Lower leg skin (tissue), 4 donors: ENCODE measurements around the gene SLFN12L. TPM values are rescaled to one million over a fixed set of nuclear protein-coding genes. Genes with fewer than 3 reads are reported as not detected.

Experiments
- DNase-seq, 2 donors: peaks; one replicate each; pipeline ENCODE4 v3.0.0-alpha.2; 2019; ENCODE audit warnings: low spot score in 2 of 2
- H3K4me3 ChIP-seq: fragments of 200-600 bp; sonication (generic); 2 replicates; pipeline ENCODE4 v1.5.1; 2017; ENCODE audit warnings: mild to moderate bottlenecking, low read depth; ENCODE audit not compliant: poor library complexity, severe bottlenecking
- POLR2A ChIP-seq, 2 donors: fragments of 450-650 bp; IDR thresholded peaks; one replicate each; pipeline ENCODE4 v1.6.1; 2016 to 2017; ENCODE audit warnings: antibody characterized with exemption in 2 of 2, mild to moderate bottlenecking in 1 of 2, moderate library complexity in 1 of 2
- WGBS, 2 donors: methylation state at CpG; one replicate each; pipeline ENCODE4 v1.1.5; 2018; 5-methylcytosine and 5-hydroxymethylcytosine counted together
- intact Hi-C: fragments of 100-400 bp; cut with DNase I; formaldehyde crosslinking; loops from one replicate; pipeline ENCODE4 v1.15.0; 2023; ENCODE audit warnings: low total_unique reads
- total RNA-seq, 4 donors: library from RNA; depleted of rRNA; stranded (reverse); fragments of >200 nt; gene quantifications; one replicate each; pipeline ENCODE4 v1.1.0, GENCODE V29; 2016
- TF ChIP-seq, protein P1 (sequence below), 3 donors: fragments of 450-650 bp; IDR thresholded peaks; one replicate each; pipeline ENCODE4 v1.5.1; 2016; ENCODE audit warnings: antibody characterized with exemption in 3 of 3, mild to moderate bottlenecking in 3 of 3, moderate library complexity in 2 of 3

Gene SLFN12L
- total RNA-seq, 4 donors from 2014 or later, result 0.12 to 0.80 (median 0.46) TPM

DNA sequence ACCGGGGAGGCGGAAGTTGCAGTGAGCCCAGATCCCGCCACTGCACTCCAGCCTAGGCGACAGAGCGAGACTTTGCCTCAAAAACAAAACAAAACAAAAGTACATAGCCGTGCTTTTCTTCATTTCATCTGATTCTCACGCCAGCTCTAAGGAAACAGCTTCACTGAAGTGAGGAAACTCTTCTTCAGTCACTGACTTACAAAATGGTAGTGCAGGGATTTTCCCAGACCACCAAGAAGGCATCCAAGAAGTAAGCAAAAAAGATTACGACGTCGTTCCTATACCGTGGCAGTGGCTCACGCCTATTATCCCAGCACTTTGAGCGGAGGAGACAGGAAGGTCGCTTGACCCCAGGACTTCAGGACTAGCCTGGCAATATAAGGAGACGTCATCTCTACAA lies 48.5 kb downstream of the SLFN12L start:
- 33 to 43% methylated on average over 15 of the region's 15 CpGs for WGBS, 2 donors
- no peak overlapping the region for H3K4me3 ChIP-seq
- DNase-seq, result no peak
- intact Hi-C loops, result no loop called here
- TF ChIP-seq, protein P1, sequence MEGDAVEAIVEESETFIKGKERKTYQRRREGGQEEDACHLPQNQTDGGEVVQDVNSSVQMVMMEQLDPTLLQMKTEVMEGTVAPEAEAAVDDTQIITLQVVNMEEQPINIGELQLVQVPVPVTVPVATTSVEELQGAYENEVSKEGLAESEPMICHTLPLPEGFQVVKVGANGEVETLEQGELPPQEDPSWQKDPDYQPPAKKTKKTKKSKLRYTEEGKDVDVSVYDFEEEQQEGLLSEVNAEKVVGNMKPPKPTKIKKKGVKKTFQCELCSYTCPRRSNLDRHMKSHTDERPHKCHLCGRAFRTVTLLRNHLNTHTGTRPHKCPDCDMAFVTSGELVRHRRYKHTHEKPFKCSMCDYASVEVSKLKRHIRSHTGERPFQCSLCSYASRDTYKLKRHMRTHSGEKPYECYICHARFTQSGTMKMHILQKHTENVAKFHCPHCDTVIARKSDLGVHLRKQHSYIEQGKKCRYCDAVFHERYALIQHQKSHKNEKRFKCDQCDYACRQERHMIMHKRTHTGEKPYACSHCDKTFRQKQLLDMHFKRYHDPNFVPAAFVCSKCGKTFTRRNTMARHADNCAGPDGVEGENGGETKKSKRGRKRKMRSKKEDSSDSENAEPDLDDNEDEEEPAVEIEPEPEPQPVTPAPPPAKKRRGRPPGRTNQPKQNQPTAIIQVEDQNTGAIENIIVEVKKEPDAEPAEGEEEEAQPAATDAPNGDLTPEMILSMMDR (IDR thresholded peaks at IDR 0.05), result no peak
- no peak for TF ChIP-seq POLR2A (IDR thresholded peaks at IDR 0.05)

DNA sequence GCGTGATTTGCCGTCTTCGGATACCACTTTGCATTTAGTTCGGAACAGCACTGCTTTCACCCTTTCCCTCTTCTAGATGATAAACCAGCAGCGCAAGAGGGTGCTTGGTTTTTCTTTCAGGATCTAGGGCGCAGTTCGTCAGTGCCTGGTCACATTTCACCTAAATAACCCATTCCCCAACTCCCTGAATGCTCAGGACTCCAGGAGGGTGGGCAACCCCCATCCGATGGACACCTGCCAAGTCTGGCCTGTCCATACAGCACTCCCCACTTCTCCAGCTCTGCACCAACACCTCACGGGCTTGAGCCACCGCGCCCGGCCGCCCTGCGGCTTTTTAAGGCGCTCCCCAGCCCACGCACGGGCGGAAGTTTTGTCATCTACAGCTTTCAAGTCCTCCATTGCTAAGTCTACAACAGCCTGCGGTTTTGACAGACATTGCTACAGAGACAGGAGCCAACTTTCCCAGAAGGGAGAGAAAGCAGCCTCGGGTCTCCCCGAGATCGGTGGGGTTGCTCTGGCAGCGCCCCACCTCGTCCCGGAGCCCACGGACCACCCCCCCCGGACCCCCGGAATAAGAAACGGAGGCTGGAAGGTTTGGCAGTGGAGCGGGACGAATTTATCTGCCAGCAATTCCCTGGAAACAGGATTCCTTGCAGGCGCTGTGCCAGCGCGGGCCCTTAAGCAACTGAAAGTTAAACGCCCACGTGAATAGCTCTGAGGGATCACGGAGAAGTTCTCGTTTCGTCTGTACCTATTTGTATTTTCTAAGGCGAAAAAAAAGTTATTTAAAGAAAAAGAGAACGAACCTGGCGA lies 50.4 kb downstream of the SLFN12L start:
- TF ChIP-seq, protein P1 (IDR thresholded peaks at IDR 0.05), result no peak
- TF ChIP-seq POLR2A (IDR thresholded peaks at IDR 0.05), result no peak
- peak overlapping the region; percentile 19 for H3K4me3 ChIP-seq
- intact Hi-C loops, result no loop called here
- WGBS, 2 donors, result 7 to 10% methylated on average over 41 to 42 of the region's 42 CpGs
- DNase-seq, result peak; percentile 26 to 91

DNA sequence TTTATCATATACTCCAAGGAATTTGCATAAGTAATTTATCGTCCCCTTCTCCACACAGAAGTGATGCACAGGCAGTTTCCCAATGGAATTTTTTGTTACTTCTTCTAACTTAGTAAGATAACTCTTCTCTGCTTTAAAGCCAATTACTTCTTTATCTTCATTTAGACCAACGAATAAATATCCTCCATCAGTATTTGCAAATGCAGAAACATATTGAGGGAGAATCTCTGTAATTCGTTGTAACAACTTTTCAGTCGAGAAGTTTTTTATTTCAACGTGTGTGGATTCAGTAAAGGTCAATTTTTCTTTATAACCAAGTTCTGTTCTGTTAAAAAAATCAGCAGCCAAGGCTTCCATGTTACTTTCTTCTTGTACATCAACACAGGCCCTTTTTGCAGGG lies 58.2 kb downstream of the SLFN12L start:
- TF ChIP-seq, protein P1 (IDR thresholded peaks at IDR 0.05), result no peak
- TF ChIP-seq POLR2A (IDR thresholded peaks at IDR 0.05), result no peak
- no peak overlapping the region for H3K4me3 ChIP-seq
- 75 to 76% methylated on average over 5 of the region's 5 CpGs for WGBS, 2 donors
- intact Hi-C loops, result no loop called here
- no peak for DNase-seq

DNA sequence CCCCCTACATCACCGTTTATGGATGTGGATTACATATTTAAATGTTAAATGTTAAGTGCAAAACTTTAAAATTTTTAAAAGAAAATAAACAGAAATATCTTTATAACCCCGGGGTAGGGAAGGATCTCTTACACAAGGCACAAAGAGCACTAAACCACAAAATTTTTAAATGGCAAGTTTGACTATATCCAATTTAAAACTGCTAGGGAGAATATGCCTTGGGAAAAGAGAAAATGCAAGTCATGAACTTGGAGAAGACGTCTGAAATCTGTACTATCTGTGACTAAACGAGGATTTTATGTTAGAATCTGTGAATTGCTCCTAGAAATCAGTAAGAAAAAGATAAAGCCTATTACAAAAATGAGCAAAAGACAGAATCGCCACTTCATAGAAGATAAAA lies 60.2 kb downstream of the SLFN12L start:
- 70 to 78% methylated on average over 5 of the region's 5 CpGs for WGBS, 2 donors

DNA sequence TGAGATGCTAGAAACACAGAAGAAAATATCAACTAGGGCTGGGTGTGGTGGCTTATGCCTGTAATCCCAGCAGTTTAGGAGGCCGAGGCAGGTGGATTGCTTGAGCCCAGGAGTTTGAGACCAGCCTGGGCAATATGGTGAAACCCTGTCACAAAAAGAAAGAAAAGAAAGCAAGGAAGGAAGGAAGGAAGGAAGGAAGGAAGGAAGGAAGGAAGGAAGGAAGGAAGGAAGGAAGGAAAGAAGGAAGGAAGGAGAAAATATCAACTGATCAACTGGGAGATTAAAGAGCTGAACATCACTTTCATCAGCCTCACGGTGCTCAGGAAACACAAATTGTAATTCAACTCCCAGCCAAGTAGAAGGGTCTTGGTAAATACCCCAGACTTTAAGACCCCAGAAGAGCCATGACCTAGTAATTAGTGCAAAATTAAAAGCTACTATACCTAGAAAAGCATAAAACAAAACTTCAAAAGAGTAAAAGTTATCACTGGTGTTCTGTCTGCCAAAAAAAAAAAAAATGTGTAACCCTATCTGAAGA lies 61.1 kb downstream of the SLFN12L start:
- intact Hi-C loops, result no loop called here
- DNase-seq, result no peak
- TF ChIP-seq, protein P1 (IDR thresholded peaks at IDR 0.05), result no peak
- no peak for TF ChIP-seq POLR2A (IDR thresholded peaks at IDR 0.05)
- 66 to 70% methylated on average over 2 of the region's 2 CpGs for WGBS, 2 donors
- no peak overlapping the region for H3K4me3 ChIP-seq

More for the DNA sequence above, 60.2 kb downstream of the SLFN12L start:
- no peak overlapping the region for H3K4me3 ChIP-seq
- no peak for TF ChIP-seq POLR2A (IDR thresholded peaks at IDR 0.05)
- TF ChIP-seq, protein P1 (IDR thresholded peaks at IDR 0.05), result no peak
- DNase-seq, result no peak
- intact Hi-C loops, result no loop called here
